Astrocyte of the cerebellum (primary cell): ENCODE results near the gene JAKMIP1.
"Not testable (repeated sequence)": the region's sequence is repeated elsewhere in the genome, so short reads cannot be mapped to it uniquely, and the experiment has no call there.

Experiments
- DNase-seq: peaks from one replicate; pipeline ENCODE4 v3.0.0-alpha.2; 2011; ENCODE audit warnings: low read depth
- H3K4me3 ChIP-seq: 2 replicates; pipeline ENCODE4 v1.5.1; 2011; ENCODE audit warnings: mild to moderate bottlenecking, low read depth, low read length, moderate library complexity
- CTCF ChIP-seq: IDR thresholded peaks from 2 replicates; pipeline ENCODE4 v1.5.1; 2012; ENCODE audit warnings: low read length, low read depth, moderate library complexity, mild to moderate bottlenecking; ENCODE audit errors: missing control alignments
- in situ Hi-C: cut with HindIII; loops from 2 replicates; pipeline ENCODE4 v1.10.0; 2017; ENCODE audit warnings: low sequenced_read_pairs

JAKMIP1 gene

GRCh38 chr4:5999356-5999755 is 201.0 kb downstream of the JAKMIP1 start:
- no peak for TF ChIP-seq CTCF
- in situ Hi-C loops, result no loop called here
- no peak for DNase-seq
- H3K4me3 ChIP-seq, result no peak overlapping the region

GRCh38 chr4:5998333-5998936 is 201.9 kb downstream of the JAKMIP1 start:
- in situ Hi-C loops, result no loop called here
- TF ChIP-seq CTCF, result peak; percentile 97
- H3K4me3 ChIP-seq, result no peak overlapping the region
- peak; percentile 11 for DNase-seq

GRCh38 chr4:5996641-5997040 is 203.7 kb downstream of the JAKMIP1 start:
- in situ Hi-C loops, result no loop called here
- TF ChIP-seq CTCF, result no peak
- no peak overlapping the region for H3K4me3 ChIP-seq
- DNase-seq, result no peak

- no peak overlapping the region for H3K4me3 ChIP-seq
- TF ChIP-seq CTCF, result no peak
- in situ Hi-C loops, result no loop called here
- DNase-seq, result no peak
Measured at GRCh38 chr4:5995901-5996623, 204.3 kb downstream of the JAKMIP1 start.

GRCh38 chr4:5993876-5994811 is 206.2 kb downstream of the JAKMIP1 start:
- in situ Hi-C loops, result no loop called here
- no peak for TF ChIP-seq CTCF
- no peak overlapping the region for H3K4me3 ChIP-seq
- no peak for DNase-seq

- in situ Hi-C loops, DNase-seq, H3K4me3 ChIP-seq: not testable (repeated sequence)
Measured at GRCh38 chr4:5993346-5993745, 207.0 kb downstream of the JAKMIP1 start.

- no peak overlapping the region for H3K4me3 ChIP-seq
- in situ Hi-C loops, result no loop called here
- no peak for DNase-seq
- no peak for TF ChIP-seq CTCF
Measured at GRCh38 chr4:5992828-5993321, 207.5 kb downstream of the JAKMIP1 start.
